Measurements from ENCODE around the gene HMG20B. TPM values are rescaled to one million over a fixed set of nuclear protein-coding genes. Genes with fewer than 3 reads are reported as not detected.
A peak's percentile ranks its signal among the peaks of the same experiment; 100 is the strongest.

HMG20B gene
- total RNA-seq, 1 experiment from 2014 or later: 33.9 TPM

DNA sequence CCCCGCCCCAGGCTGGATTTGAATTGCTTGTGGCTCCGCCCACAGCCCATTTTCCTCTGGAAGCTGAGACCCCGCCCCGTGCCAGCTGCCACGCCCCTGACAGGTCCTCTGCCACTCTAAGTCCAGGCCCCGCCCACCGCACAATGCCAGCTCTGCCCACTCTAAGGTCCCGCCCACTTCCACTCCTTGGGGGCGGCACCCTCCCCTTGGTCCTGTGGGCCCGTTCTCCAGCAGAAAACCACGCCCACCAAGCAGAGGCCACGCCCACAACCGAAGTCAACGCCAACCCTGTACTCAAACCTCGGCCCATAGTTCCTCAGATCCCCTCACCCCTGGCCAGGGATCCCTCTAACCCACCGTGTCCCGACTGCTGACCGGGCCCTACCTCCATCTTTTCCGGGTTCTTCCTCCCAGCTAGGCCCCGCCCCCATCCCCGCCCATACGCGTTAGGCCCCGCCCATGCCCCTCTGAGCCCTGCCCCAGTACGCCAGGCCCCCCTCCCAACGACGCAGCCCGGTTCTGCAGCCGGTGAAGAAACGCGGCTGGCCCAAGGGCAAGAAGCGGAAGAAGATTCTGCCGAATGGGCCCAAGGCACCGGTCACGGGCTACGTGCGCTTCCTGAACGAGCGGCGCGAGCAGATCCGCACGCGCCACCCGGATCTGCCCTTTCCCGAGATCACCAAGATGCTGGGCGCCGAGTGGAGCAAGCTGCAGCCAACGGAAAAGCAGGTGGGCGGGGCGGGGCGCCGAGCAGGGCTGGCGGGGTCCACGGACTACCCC lies 1.3 kb downstream of the HMG20B start:
- POLR2A ChIA-PET: interaction anchor here (0.7 kb wide), 1 partner anchor 394 kb away, joined by 4 read pairs; no protein-coding TSS in a partner anchor
- H3K4me1 ChIP-seq: no peaks in the 10 kb centered on the region
- peak; percentile 86 to 88 for DNase-seq
- Mint-ChIP-seq H3K36me3 (ENCODE audit: insufficient read depth, unreplicated experiment) (peaks cover 23% of the 10 kb centered on the region), H3K4me3 (ENCODE audit: unreplicated experiment) (peak overlapping the region; percentile 71), H3K27me3 (ENCODE audit: insufficient read depth, unreplicated experiment) (no peaks in the 10 kb centered on the region), H3K4me1 (ENCODE audit: low read depth, unreplicated experiment) (no peaks in the 10 kb centered on the region), H3K27ac (ENCODE audit: unreplicated experiment) (no peak overlapping the region), H3K9me3 (ENCODE audit: unreplicated experiment) (no peaks in the 10 kb centered on the region)
- H3K27me3 ChIP-seq (replicated peaks; ENCODE audit: control insufficient read depth, insufficient read depth, low read length): no peaks in the 10 kb centered on the region
- intact Hi-C loops (cut with micrococcal nuclease; ENCODE audit: unreplicated experiment): no loop called here
- BruUV-seq (replicated peaks): no TSS peak
- TF ChIP-seq, protein P1, sequence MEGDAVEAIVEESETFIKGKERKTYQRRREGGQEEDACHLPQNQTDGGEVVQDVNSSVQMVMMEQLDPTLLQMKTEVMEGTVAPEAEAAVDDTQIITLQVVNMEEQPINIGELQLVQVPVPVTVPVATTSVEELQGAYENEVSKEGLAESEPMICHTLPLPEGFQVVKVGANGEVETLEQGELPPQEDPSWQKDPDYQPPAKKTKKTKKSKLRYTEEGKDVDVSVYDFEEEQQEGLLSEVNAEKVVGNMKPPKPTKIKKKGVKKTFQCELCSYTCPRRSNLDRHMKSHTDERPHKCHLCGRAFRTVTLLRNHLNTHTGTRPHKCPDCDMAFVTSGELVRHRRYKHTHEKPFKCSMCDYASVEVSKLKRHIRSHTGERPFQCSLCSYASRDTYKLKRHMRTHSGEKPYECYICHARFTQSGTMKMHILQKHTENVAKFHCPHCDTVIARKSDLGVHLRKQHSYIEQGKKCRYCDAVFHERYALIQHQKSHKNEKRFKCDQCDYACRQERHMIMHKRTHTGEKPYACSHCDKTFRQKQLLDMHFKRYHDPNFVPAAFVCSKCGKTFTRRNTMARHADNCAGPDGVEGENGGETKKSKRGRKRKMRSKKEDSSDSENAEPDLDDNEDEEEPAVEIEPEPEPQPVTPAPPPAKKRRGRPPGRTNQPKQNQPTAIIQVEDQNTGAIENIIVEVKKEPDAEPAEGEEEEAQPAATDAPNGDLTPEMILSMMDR (IDR thresholded peaks at IDR 0.05; ENCODE audit: insufficient read depth in 1 of 2, low read depth in 1 of 2, low read length in 1 of 2, severe bottlenecking in 1 of 2, unreplicated experiment in 1 of 2): no peak
- peak overlapping the region; percentile 89 for H3K4me3 ChIP-seq (ENCODE audit: low read depth, low read length)
- CTCF ChIA-PET: no interaction called here
- H3K9me3 ChIP-seq: no peaks in the 10 kb centered on the region
- no peaks in the 10 kb centered on the region for H3K36me3 ChIP-seq (ENCODE audit: control insufficient read depth, insufficient read depth, low read length)

- Mint-ChIP-seq H3K9me3 (ENCODE audit: unreplicated experiment) (no peaks in the 10 kb centered on the region), H3K4me3 (ENCODE audit: unreplicated experiment) (peak overlapping the region; percentile 71), H3K27ac (ENCODE audit: unreplicated experiment) (no peak overlapping the region), H3K36me3 (ENCODE audit: insufficient read depth, unreplicated experiment) (peaks cover 23% of the 10 kb centered on the region), H3K27me3 (ENCODE audit: insufficient read depth, unreplicated experiment) (no peaks in the 10 kb centered on the region), H3K4me1 (ENCODE audit: low read depth, unreplicated experiment) (no peaks in the 10 kb centered on the region)
- ChIA-PET CTCF (interaction anchor here (0.7 to 1.0 kb wide), 4 partner anchors 18 to 90 kb away, joined by 3 to 6 read pairs (median 4); partner anchors contain the start of gene MFSD12), POLR2A (no interaction called here)
- TF ChIP-seq, protein P1 (IDR thresholded peaks at IDR 0.05; ENCODE audit: insufficient read depth in 1 of 2, low read depth in 1 of 2, low read length in 1 of 2, severe bottlenecking in 1 of 2, unreplicated experiment in 1 of 2): no peak
- DNase-seq: peak in 1 of 2 experiments; percentile 44
- intact Hi-C loops (cut with micrococcal nuclease; ENCODE audit: unreplicated experiment): no loop called here
- no TSS peak for BruUV-seq (replicated peaks)
- Histone ChIP-seq H3K4me1 (no peaks in the 10 kb centered on the region), H3K4me3 (ENCODE audit: low read depth, low read length) (no peak overlapping the region), H3K36me3 (ENCODE audit: control insufficient read depth, insufficient read depth, low read length) (no peaks in the 10 kb centered on the region), H3K9me3 (no peaks in the 10 kb centered on the region), H3K27me3 (replicated peaks; ENCODE audit: control insufficient read depth, insufficient read depth, low read length) (no peaks in the 10 kb centered on the region)
Observed at GRCh38 chr19:3575260-3575741, 2.6 kb downstream of the HMG20B start.

DNA sequence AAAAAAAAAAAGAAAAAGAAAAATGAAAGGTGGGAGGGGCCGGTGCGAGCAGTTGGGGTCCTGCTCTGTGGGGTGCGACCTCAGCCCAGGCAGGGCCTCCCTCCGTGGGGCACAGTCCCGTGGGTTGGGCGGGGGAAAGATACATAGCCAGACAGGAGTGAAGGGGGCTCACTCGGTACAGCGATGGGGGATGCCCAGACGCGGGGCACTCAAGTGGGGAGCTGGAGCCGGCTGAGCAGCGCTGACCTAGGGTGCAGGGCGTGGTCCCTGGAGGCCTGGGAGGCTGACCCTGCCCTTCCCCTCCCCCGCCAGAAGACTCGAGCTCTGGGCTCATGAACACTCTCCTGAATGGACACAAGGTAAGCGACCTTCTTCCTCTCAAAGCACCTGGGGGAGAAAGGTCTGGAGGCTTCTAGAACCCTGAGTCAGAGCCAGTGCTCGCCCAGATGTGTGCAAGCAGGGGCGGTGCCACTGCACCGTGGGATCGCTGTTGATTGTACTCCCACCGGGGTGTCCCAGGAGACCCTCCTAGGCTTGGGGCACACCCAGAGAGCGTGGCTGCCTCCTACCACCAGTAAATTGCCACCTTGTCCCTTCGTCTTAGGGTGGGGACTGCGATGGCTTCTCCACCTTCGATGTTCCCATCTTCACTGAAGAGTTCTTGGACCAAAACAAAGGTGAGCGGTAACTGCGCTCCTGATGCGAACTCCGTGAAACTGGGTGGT lies 3.4 kb downstream of the HMG20B start:
- BruUV-seq (replicated peaks): no TSS peak
- Mint-ChIP-seq H3K4me3 (ENCODE audit: unreplicated experiment) (peak overlapping the region; percentile 71), H3K4me1 (ENCODE audit: low read depth, unreplicated experiment) (no peaks in the 10 kb centered on the region), H3K9me3 (ENCODE audit: unreplicated experiment) (no peaks in the 10 kb centered on the region), H3K27ac (ENCODE audit: unreplicated experiment) (no peak overlapping the region), H3K36me3 (ENCODE audit: insufficient read depth, unreplicated experiment) (peaks cover 23% of the 10 kb centered on the region), H3K27me3 (ENCODE audit: insufficient read depth, unreplicated experiment) (no peaks in the 10 kb centered on the region)
- Histone ChIP-seq H3K4me3 (ENCODE audit: low read depth, low read length) (peak overlapping the region; percentile 40), H3K27me3 (replicated peaks; ENCODE audit: control insufficient read depth, insufficient read depth, low read length) (no peaks in the 10 kb centered on the region), H3K9me3 (no peaks in the 10 kb centered on the region), H3K36me3 (ENCODE audit: control insufficient read depth, insufficient read depth, low read length) (no peaks in the 10 kb centered on the region), H3K4me1 (no peaks in the 10 kb centered on the region)
- POLR2A ChIA-PET: interaction anchor here (0.6 kb wide), 1 partner anchor 79 kb away, joined by 3 read pairs; no protein-coding TSS in a partner anchor
- TF ChIP-seq, protein P1 (IDR thresholded peaks at IDR 0.05; ENCODE audit: insufficient read depth in 1 of 2, low read depth in 1 of 2, low read length in 1 of 2, severe bottlenecking in 1 of 2, unreplicated experiment in 1 of 2): no peak
- DNase-seq: no peak
- intact Hi-C loops (cut with micrococcal nuclease; ENCODE audit: unreplicated experiment): no loop called here
- CTCF ChIA-PET: interaction anchor here (0.7 to 1.0 kb wide), 4 partner anchors 19 to 91 kb away, joined by 3 to 6 read pairs (median 4); partner anchors contain the start of gene MFSD12

Data from Caco-2 (cell line).